Activated naive CD8-positive, alpha-beta T cell treated with anti-CD3 and anti-CD28 coated beads, Interleukin-2, amount 50 U/mL, for 24 hours (primary cell): ENCODE measurements around the gene NXPE3.
A peak's percentile ranks its signal among the peaks of the same experiment; 100 is the strongest.

Source experiments
- ATAC-seq: fragments of 150-1000 bp; cut with Tn5 transposase; one replicate; pipeline ENCODE4 v1.10.0; 2021
- DNase-seq: peaks from one replicate; pipeline ENCODE4 v3.0.0; 2021
- H3K27ac Mint-ChIP-seq: one replicate; pipeline ENCODE4 v1.8.0; 2021; ENCODE audit warnings: mild to moderate bottlenecking, mixed read lengths
- H3K27me3 Mint-ChIP-seq: one replicate; pipeline ENCODE4 v1.8.0; 2021; ENCODE audit warnings: mixed read lengths
- H3K36me3 Mint-ChIP-seq: one replicate; pipeline ENCODE4 v1.8.0; 2021; ENCODE audit warnings: low read depth, mixed read lengths
- H3K4me1 Mint-ChIP-seq: one replicate; pipeline ENCODE4 v1.8.0; 2021; ENCODE audit warnings: mixed read lengths
- H3K4me3 Mint-ChIP-seq: one replicate; pipeline ENCODE4 v1.8.0; 2021; ENCODE audit warnings: mild to moderate bottlenecking, moderate library complexity, mixed read lengths
- H3K9me3 Mint-ChIP-seq: one replicate; pipeline ENCODE4 v1.8.0; 2021; ENCODE audit warnings: mixed read lengths

The NXPE3 gene

GRCh38 chr3:101848754-101849713, 70.0 kb downstream of the NXPE3 start, which contains the start of gene NFKBIZ:
Gene NFKBIZ, plus strand, starts transcription at chr3:101849514. Its CDS starts 115 bp downstream, at chr3:101849629.
- no peaks in the 10 kb centered on the region for H3K27me3 Mint-ChIP-seq
- H3K27ac Mint-ChIP-seq, result peak within 1 kb of the TSS; percentile 98
- peaks cover 57% of the 10 kb centered on the region for H3K36me3 Mint-ChIP-seq
- H3K4me3 Mint-ChIP-seq, result peak within 1 kb of the TSS; percentile 99
- peaks cover 50% of the 10 kb centered on the region for H3K4me1 Mint-ChIP-seq
- no peaks in the 10 kb centered on the region for H3K9me3 Mint-ChIP-seq
- peak; percentile 79 for ATAC-seq
- DNase-seq, result peak; percentile 95

DNA sequence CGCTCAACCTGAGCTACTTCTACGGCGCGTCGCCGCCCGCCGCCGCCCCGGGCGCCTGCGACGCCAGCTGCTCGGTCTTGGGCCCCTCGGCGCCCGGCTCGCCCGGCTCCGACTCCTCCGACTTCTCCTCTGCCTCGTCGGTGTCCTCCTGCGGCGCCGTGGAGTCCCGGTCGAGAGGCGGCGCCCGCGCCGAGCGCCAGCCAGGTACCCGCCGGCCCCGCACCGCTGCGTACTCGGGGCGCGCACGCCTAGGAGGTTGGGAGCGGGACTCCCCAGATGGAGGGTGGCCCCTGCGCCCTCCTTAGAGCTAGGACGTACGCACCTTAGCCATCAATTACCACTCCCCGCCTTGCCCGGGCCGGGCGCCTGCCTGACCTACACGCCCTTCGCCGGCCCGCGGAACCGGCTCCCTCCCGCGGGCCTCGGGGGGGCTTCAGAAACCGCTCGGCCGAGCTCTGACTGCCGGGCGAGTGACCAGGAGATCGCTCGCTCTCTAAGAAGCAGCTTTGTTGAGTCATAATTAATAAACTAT, 70.8 kb downstream of the NXPE3 start:
- Mint-ChIP-seq H3K9me3 (no peaks in the 10 kb centered on the region), H3K27ac (peak overlapping the region; percentile 98), H3K27me3 (no peaks in the 10 kb centered on the region), H3K4me1 (peaks cover 58% of the 10 kb centered on the region), H3K4me3 (peak overlapping the region; percentile 99), H3K36me3 (peaks cover 58% of the 10 kb centered on the region)
- DNase-seq (peak; percentile 60), ATAC-seq (peak; percentile 30)

DNA sequence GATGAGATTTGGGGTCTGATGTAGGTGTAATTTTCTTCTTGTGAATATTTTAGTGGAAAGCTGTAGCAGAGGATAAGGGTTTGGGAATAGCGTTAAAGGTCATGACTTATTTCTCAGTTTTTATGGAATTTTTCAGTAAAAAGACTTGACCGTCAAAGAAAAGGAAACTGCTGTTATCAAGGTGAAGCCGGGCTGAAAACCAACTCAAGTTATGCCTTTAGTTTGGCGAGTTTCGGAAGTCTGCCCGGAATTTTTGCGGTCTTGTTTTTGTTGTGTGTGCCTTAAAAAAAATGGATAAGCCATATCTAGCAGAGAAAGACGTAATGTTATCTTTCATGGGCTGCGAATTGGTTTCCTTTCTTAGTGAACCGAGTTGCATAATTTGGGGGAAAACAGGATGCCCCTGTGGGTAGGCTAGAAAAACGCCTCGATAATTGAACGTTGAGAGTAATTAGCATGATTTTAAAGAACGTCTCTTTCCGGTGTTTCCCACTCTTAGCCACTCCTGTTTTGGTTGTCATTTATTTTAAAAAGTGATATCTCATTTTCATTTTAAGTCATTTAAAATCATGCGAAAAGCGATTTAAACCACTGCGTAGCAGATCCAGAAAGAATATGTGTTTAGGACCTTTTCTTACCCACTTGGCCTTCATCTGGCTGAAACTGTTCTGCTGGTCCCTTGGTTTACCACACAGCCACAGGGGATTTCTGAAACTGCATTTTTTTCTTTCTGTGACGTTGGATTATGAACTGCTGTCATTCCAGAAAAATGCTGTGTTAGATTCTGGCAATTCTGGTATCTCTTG, 71.4 kb downstream of the NXPE3 start:
- H3K9me3 Mint-ChIP-seq, result no peaks in the 10 kb centered on the region

DNA sequence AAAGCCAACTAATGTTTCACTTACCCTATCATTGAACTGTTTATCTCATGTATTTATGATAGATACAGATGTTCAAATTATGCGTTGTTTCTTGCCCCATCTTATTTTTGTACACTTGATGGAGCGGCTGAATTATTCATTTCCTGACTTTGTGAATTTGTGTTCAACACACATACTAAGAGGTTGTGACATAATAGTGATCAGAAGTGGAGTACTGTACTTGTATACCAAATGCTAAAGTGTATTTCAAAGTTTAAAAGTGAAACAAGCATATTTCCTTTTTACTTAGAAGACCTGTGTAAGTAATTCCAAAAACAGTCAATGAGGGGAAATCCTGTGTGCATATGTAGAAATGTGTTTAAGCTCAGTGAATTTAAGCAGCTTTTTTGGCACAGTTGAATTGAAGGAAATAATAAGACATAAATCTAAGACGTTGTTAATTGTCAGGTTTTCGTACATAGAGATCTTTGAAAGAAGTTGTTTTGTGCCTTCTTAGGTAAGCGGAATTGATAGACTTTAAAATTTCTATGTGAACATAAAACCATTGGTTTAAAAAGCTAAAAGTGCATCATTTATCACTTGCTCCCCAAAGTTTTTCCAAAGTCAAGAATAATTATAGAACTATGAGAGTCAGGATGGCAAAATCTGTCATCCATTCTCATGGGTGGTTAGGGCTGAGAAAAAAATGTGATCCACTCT, 72.2 kb downstream of the NXPE3 start:
- Mint-ChIP-seq H3K4me3 (peak overlapping the region; percentile 99), H3K9me3 (no peaks in the 10 kb centered on the region), H3K27ac (peak overlapping the region; percentile 98), H3K36me3 (peaks cover 63% of the 10 kb centered on the region), H3K27me3 (no peaks in the 10 kb centered on the region), H3K4me1 (peaks cover 68% of the 10 kb centered on the region)
- peak; percentile 6 for ATAC-seq
- no peak for DNase-seq

More for the DNA sequence above, 71.4 kb downstream of the NXPE3 start:
- Mint-ChIP-seq H3K4me3 (peak overlapping the region; percentile 99), H3K4me1 (peaks cover 65% of the 10 kb centered on the region), H3K36me3 (peaks cover 63% of the 10 kb centered on the region), H3K27me3 (no peaks in the 10 kb centered on the region), H3K27ac (peak overlapping the region; percentile 98)
- DNase-seq (peak; percentile 46), ATAC-seq (peak; percentile 53)

GRCh38 chr3:101851850-101852714, 73.1 kb downstream of the NXPE3 start:
- Mint-ChIP-seq H3K27ac (peak overlapping the region; percentile 98), H3K27me3 (no peaks in the 10 kb centered on the region), H3K4me3 (peak overlapping the region; percentile 99)

GRCh38 chr3:101852983-101853840, 74.2 kb downstream of the NXPE3 start:
- DNase-seq (no peak), ATAC-seq (no peak)
- H3K4me3 Mint-ChIP-seq, result peak overlapping the region; percentile 99
- H3K9me3 Mint-ChIP-seq, result no peaks in the 10 kb centered on the region
- peaks cover 77% of the 10 kb centered on the region for H3K4me1 Mint-ChIP-seq
- H3K36me3 Mint-ChIP-seq, result peaks cover 81% of the 10 kb centered on the region
- H3K27me3 Mint-ChIP-seq, result no peaks in the 10 kb centered on the region
- H3K27ac Mint-ChIP-seq, result peak overlapping the region; percentile 61

More at GRCh38 chr3:101851850-101852714, 73.1 kb downstream of the NXPE3 start:
- H3K36me3 Mint-ChIP-seq, result peaks cover 70% of the 10 kb centered on the region
- no peak for DNase-seq
- ATAC-seq, result no peak
- H3K9me3 Mint-ChIP-seq, result no peaks in the 10 kb centered on the region
- H3K4me1 Mint-ChIP-seq, result peaks cover 73% of the 10 kb centered on the region

DNA sequence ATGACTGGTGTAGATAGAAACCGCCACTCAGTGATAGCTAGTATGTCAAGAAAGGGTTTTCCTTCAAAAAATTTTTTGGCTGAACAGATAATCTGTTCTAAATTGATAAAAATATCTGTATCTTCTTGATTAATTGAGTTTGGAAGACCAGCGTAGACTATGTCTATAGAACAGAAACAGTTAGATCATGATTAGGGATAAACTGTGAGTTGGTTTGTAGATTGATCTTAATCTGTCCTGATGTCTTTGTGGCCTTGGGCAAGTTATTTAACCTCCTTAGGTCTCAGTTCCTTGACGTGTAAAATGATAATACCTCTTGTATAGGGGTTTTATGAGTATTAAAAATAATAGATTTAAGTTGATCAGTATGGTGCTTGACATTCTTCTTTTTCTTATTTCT, 75.0 kb downstream of the NXPE3 start:
- Mint-ChIP-seq H3K27ac (peak overlapping the region; percentile 71), H3K4me1 (peaks cover 78% of the 10 kb centered on the region), H3K27me3 (no peaks in the 10 kb centered on the region), H3K4me3 (peak overlapping the region; percentile 99), H3K9me3 (no peaks in the 10 kb centered on the region), H3K36me3 (peaks cover 89% of the 10 kb centered on the region)
- DNase-seq, result no peak
- ATAC-seq, result no peak

- H3K4me3 Mint-ChIP-seq, result peak overlapping the region; percentile 99
- peaks cover 96% of the 10 kb centered on the region for H3K36me3 Mint-ChIP-seq
- no peaks in the 10 kb centered on the region for H3K9me3 Mint-ChIP-seq
- peaks cover 86% of the 10 kb centered on the region for H3K4me1 Mint-ChIP-seq
- peak overlapping the region; percentile 71 for H3K27ac Mint-ChIP-seq
- ATAC-seq (no peak), DNase-seq (no peak)
- no peaks in the 10 kb centered on the region for H3K27me3 Mint-ChIP-seq
Observed at GRCh38 chr3:101854608-101855304, 75.7 kb downstream of the NXPE3 start.

- Mint-ChIP-seq H3K4me3 (peak overlapping the region; percentile 30), H3K9me3 (no peaks in the 10 kb centered on the region), H3K27ac (peak overlapping the region; percentile 67), H3K36me3 (peaks cover 96% of the 10 kb centered on the region), H3K4me1 (peaks cover 89% of the 10 kb centered on the region), H3K27me3 (no peaks in the 10 kb centered on the region)
- DNase-seq, result no peak
- ATAC-seq, result no peak
Observed at GRCh38 chr3:101857301-101857741, 78.3 kb downstream of the NXPE3 start.

DNA sequence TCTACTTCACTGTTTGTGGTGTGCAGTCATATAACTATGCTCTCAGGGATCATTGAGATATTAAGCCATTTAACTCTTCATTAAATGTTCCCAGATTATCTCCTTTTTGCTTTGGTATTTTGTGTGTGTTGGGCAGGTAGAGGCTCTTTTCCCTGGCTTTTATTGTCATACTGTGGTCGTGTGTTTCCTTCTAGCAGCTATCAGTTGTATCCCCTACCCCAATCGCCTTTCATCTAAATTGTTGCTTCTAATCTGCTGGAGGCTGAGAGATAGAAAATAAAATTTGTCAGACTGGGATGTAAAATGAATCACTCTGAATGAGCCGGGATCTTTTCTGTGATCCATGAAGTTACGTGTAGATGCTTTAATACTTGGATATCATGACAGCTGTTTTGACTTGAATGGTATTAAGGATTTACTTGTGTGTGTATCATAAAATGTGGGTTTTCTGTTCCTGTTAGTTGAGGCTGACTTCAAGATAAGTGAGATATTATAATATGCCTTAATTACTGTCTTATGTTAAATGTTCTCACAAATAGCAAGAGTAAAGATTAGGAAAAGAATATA, 79.5 kb downstream of the NXPE3 start:
- Mint-ChIP-seq H3K27me3 (no peaks in the 10 kb centered on the region), H3K27ac (peak overlapping the region; percentile 39), H3K4me1 (peaks cover 88% of the 10 kb centered on the region), H3K4me3 (peak overlapping the region; percentile 8), H3K36me3 (peaks cover 87% of the 10 kb centered on the region), H3K9me3 (no peaks in the 10 kb centered on the region)
- ATAC-seq (no peak), DNase-seq (no peak)

DNA sequence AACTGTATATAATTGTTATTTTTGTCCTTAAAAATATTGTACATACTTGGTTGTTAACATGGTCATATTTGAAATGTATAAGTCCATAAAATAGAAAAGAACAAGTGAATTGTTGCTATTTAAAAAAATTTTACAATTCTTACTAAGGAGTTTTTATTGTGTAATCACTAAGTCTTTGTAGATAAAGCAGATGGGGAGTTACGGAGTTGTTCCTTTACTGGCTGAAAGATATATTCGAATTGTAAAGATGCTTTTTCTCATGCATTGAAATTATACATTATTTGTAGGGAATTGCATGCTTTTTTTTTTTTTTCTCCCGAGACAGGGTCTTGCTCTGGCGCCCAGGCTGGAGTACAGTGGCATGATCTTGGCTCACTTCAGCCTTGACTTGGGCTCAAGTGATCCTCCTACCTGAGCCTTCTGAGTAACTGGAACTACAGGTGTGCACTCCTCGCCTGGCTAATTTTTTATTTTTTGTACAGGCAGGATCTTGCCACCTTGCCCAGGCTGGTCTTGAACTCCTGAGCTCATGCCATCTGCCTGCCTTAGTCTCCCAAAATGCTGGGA, 81.0 kb downstream of the NXPE3 start:
- no peak for ATAC-seq
- Mint-ChIP-seq H3K36me3 (peaks cover 72% of the 10 kb centered on the region), H3K27me3 (no peaks in the 10 kb centered on the region), H3K4me3 (no peak overlapping the region), H3K4me1 (peaks cover 79% of the 10 kb centered on the region), H3K9me3 (no peaks in the 10 kb centered on the region), H3K27ac (no peak overlapping the region)
- DNase-seq, result no peak
